ENCODE results near the gene ARHGAP42.
"Not testable (repeated sequence)": the region's sequence is repeated elsewhere in the genome, so short reads cannot be mapped to it uniquely, and the experiment has no call there.

The ARHGAP42 gene

DNA sequence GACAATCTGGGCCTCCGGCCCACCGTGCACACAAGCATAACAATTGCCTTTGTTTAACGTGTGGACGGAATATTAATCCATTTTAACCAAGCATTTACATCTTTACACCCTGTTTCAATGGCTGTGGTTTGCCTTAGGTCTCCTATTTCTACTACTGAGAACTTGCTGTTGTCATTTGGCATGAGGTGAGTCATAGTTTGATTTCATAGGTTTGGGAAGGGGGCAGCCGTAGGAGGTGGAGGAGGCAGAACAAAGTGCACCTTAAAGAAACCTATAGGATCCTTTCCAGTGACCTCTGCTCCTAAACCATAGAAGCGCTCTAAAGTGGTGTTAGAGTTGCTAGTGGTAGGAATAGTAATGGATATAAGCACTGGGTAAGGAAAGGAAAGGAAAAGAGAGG is 59.4 kb downstream of the ARHGAP42 start:
- no peak for DNase-seq (ENCODE audit: low read depth)
- no peak overlapping the region for H3K4me3 ChIP-seq (ENCODE audit: low read depth, low read length)
- TF ChIP-seq, protein P1, sequence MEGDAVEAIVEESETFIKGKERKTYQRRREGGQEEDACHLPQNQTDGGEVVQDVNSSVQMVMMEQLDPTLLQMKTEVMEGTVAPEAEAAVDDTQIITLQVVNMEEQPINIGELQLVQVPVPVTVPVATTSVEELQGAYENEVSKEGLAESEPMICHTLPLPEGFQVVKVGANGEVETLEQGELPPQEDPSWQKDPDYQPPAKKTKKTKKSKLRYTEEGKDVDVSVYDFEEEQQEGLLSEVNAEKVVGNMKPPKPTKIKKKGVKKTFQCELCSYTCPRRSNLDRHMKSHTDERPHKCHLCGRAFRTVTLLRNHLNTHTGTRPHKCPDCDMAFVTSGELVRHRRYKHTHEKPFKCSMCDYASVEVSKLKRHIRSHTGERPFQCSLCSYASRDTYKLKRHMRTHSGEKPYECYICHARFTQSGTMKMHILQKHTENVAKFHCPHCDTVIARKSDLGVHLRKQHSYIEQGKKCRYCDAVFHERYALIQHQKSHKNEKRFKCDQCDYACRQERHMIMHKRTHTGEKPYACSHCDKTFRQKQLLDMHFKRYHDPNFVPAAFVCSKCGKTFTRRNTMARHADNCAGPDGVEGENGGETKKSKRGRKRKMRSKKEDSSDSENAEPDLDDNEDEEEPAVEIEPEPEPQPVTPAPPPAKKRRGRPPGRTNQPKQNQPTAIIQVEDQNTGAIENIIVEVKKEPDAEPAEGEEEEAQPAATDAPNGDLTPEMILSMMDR (IDR thresholded peaks at IDR 0.05; ENCODE audit: control insufficient read depth, extremely low read depth, insufficient read depth): no peak

DNA sequence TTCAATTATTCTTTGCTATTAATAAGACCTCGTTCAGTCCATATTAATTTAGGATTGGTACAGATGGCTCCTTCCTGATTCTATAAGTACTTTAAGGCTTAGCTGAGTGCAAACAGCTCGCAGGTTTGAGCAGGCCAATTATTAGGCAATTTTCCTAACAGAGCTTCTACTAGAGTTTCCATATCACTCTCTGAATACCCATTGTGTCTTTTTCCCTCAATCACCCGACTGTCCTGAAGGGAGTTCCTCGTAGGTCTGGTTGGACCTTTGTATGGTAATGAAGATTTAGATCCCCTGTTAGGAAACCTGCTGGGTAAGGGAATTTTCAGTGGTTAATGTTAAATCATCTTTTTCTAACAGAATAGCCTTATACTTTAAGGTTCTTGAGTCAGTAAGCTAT is 61.1 kb downstream of the ARHGAP42 start:
- DNase-seq (ENCODE audit: low read depth): no peak
- TF ChIP-seq, protein P1 (IDR thresholded peaks at IDR 0.05; ENCODE audit: control insufficient read depth, extremely low read depth, insufficient read depth): no peak
- H3K4me3 ChIP-seq (ENCODE audit: low read depth, low read length): no peak overlapping the region

DNA sequence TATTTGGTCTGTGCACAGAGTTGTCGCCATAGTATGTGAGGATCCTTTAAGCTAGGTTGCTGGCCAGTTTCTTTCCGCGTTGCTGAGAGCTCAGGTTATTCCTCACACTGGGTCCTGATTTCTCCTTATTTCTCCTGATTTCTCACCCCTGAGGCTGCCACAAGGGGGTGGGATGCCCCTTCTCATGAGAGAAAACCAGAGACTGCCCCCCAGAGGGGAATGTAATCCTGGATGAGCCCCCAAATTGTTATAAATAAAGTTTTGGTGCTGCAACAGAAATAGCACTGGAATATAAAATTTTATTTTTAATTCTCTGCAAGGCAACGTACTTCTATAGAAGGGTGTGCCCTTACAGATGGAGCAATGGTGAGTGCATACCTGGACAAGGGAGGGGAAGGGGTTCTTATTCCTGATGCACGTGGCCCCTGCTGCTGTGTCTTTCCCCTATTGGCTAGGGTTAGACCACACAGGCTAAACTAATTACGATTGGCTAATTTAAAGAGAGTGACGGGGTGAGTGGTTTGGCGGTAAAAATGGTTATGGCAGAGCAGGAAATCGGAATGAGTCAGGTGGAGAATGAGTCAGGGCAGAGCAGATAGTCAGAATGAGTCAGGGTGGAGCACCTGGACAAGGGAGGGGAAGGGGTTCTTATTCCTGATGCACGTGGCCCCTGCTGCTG is 62.9 kb downstream of the ARHGAP42 start:
- not testable (repeated sequence) for DNase-seq (ENCODE audit: low read depth); H3K4me3 ChIP-seq (ENCODE audit: low read depth, low read length)

GRCh38 chr11:100750566-100750891 is 63.4 kb downstream of the ARHGAP42 start:
- not testable (repeated sequence) for DNase-seq (ENCODE audit: low read depth)

DNA sequence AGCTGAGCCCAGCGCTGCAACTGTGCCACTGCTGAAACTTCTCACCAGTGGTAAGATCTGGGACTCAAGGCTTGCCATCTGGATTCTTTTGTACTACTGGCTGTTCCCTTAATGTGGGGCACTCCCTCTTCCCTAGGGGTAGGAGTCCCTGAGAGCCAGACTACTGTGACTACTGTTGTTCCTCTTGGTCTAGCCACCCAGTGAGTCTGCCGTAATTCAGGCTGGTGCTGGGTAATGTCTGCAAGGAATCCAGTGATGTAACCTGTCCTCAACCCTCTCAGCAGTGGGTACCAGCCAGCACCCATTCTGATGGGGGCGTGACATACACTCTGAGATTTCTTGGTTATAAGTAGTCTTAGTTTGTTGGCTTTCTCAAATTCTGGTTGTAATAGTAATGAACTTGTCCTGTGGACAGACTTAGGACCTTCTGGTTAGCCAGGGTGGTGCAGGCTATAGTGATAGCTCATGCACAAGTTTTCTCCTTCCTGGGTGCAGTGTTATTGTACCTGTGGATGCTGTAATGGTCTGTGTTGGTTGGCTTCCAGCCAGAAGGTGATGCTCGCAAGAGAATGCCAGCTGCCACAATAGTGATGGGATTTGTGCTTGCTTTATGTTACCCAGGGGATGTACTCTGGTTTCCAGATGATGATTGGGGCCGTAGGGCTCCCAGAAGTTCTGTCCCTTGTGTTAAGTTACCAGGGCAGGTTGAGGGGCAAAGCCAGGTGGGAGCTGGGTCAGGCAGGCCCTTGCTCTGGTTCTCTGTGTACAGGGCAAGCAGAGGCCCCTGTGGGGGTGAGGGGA is 65.5 kb downstream of the ARHGAP42 start:
- DNase-seq (ENCODE audit: low read depth): no peak
- TF ChIP-seq, protein P1 (IDR thresholded peaks at IDR 0.05; ENCODE audit: control insufficient read depth, extremely low read depth, insufficient read depth): no peak
- no peak overlapping the region for H3K4me3 ChIP-seq (ENCODE audit: low read depth, low read length)

More at GRCh38 chr11:100750566-100750891, 63.4 kb downstream of the ARHGAP42 start:
- not testable (repeated sequence) for H3K4me3 ChIP-seq (ENCODE audit: low read depth, low read length)

GRCh38 chr11:100753172-100753543 is 66.1 kb downstream of the ARHGAP42 start:
- TF ChIP-seq, protein P1 (IDR thresholded peaks at IDR 0.05; ENCODE audit: control insufficient read depth, extremely low read depth, insufficient read depth): no peak
- DNase-seq (ENCODE audit: low read depth): no peak
- H3K4me3 ChIP-seq (ENCODE audit: low read depth, low read length): no peak overlapping the region

DNA sequence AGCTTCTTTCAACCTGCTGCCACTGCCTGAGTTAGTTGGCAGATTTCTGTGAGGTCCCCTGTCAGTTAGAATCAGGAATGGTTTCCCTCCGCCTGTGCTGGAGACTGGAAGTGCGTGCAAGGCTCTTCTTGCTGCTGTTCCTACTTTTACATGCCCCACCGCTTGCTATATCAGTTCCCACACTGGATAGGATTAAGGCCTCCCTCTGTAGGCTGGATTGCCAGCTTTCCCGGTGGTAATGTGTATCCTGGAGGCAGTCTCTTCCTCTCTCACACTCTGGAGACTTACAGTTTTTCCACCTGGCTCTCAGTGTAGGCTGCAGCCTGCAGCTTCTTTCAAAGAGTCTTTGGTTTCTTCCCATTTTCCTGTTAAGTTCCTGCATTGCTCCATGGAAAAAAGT is 66.5 kb downstream of the ARHGAP42 start:
- no peak overlapping the region for H3K4me3 ChIP-seq (ENCODE audit: low read depth, low read length)
- TF ChIP-seq, protein P1 (IDR thresholded peaks at IDR 0.05; ENCODE audit: control insufficient read depth, extremely low read depth, insufficient read depth): no peak
- DNase-seq (ENCODE audit: low read depth): no peak

DNA sequence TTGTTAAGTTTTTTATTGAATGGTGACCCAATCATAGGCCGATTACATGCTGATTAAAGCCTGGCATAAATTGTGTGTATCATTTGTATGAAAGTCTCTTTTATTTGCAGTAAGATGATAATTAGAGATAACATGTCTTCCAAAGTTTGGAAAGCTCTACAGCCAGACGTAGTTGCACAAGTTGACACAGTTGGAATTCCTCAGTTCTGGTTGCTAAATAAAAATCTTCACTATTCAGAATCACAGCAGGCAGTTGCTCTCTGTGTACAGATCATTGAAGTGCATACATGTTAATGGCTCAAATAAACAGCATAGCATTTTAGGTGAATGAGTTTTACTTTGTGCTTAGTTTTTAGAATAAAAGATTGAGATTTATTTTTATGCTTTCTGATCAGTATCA is 69.5 kb downstream of the ARHGAP42 start:
- no peak overlapping the region for H3K4me3 ChIP-seq (ENCODE audit: low read depth, low read length)
- DNase-seq (ENCODE audit: low read depth): peak; percentile 32
- TF ChIP-seq, protein P1 (IDR thresholded peaks at IDR 0.05; ENCODE audit: control insufficient read depth, extremely low read depth, insufficient read depth): no peak

Measured in LNCaP clone FGC (cell line).